Endodermal cell (in vitro differentiated cells): ENCODE measurements around the gene TNFAIP3. TPM values are rescaled to one million over a fixed set of nuclear protein-coding genes. Genes with fewer than 3 reads are reported as not detected.

Experiments used
- DNase-seq: peaks from one replicate; pipeline ENCODE4 v3.0.0-alpha.2; 2017
- H3K27ac ChIP-seq: 2 replicates; pipeline ENCODE4 v1.5.1; 2013; ENCODE audit warnings: mild to moderate bottlenecking, low read depth, low read length, moderate library complexity
- H3K27me3 ChIP-seq: 2 replicates; pipeline ENCODE4 v1.6.1; 2013; ENCODE audit warnings: mild to moderate bottlenecking, low read length, moderate library complexity; ENCODE audit not compliant: insufficient read depth, control insufficient read depth, poor library complexity, severe bottlenecking
- H3K36me3 ChIP-seq: 2 replicates; pipeline ENCODE4 v1.7.0; 2013; ENCODE audit warnings: mild to moderate bottlenecking, low read length, moderate library complexity; ENCODE audit not compliant: control insufficient read depth, insufficient read depth
- H3K4me1 ChIP-seq: one replicate; pipeline ENCODE4 v1.7.0; 2013; ENCODE audit warnings: low read length; ENCODE audit not compliant: control insufficient read depth, insufficient read depth
- H3K4me3 ChIP-seq: 2 replicates; pipeline ENCODE4 v1.5.1; 2013; ENCODE audit warnings: mild to moderate bottlenecking, low read length, moderate library complexity
- H3K9ac ChIP-seq: 2 replicates; pipeline ENCODE4 v1.6.1; 2013; ENCODE audit warnings: mild to moderate bottlenecking, low read length, moderate library complexity; ENCODE audit not compliant: poor library complexity, severe bottlenecking; ENCODE audit errors: extremely low read depth
- H3K9me3 ChIP-seq: 2 replicates; pipeline ENCODE4 v1.6.1; 2013; ENCODE audit warnings: mild to moderate bottlenecking, low read length, moderate library complexity; ENCODE audit not compliant: control insufficient read depth
- H3K27ac Mint-ChIP-seq: 2 replicates; pipeline ENCODE4 v1.8.0; 2020; ENCODE audit warnings: mixed read lengths
- H3K27me3 Mint-ChIP-seq: 2 replicates; pipeline ENCODE4 v1.8.0; 2021; ENCODE audit warnings: mild to moderate bottlenecking, mixed read lengths; ENCODE audit not compliant: insufficient read depth
- H3K36me3 Mint-ChIP-seq: 2 replicates; pipeline ENCODE4 v1.8.0; 2020; ENCODE audit warnings: low read depth, mixed read lengths
- H3K4me1 Mint-ChIP-seq: 2 replicates; pipeline ENCODE4 v1.8.0; 2020; ENCODE audit warnings: mixed read lengths
- H3K4me3 Mint-ChIP-seq: 2 replicates; pipeline ENCODE4 v1.8.0; 2020; ENCODE audit warnings: mild to moderate bottlenecking, moderate library complexity, mixed read lengths
- H3K9me3 Mint-ChIP-seq: 2 replicates; pipeline ENCODE4 v1.8.0; 2020; ENCODE audit warnings: mild to moderate bottlenecking, mixed read lengths
- CTCF ChIP-seq: fragments of 200-600 bp; sonication (generic); conservative IDR thresholded peaks from 2 replicates; pipeline ENCODE4 v1.5.0; 2021; ENCODE audit warnings: antibody characterized with exemption, mild to moderate bottlenecking
- WGBS, 2 experiments: methylation state at CpG; one replicate each; pipeline versions ENCODE4 v1.1.5 to v1.1.7; 2013; ENCODE audit warnings: missing lambda C conversion rate in 2 of 2, mixed read lengths in 1 of 2; ENCODE audit not compliant: insufficient coverage in 1 of 2, insufficient read length in 1 of 2; 5-methylcytosine and 5-hydroxymethylcytosine counted together
- total RNA-seq, 2 donors: library from RNA; stranded (reverse); fragmentation: NEBNext Ultra II Directional in 1 of 2; extraction: Animal tissue kit (Norgen Biotek cat#: 25700) in 1 of 2; gene quantifications; 2 replicates in 1 of 2; 3 replicates in 1 of 2; pipeline ENCODE4 v1.2.1, GENCODE V29; 2021

The TNFAIP3 gene
- total RNA-seq, 2 donors from 2014 or later: 4.4 to 12.3 TPM

GRCh38 chr6:137861550-137862337 lies 5.3 kb upstream of the TNFAIP3 start:
- no peak for TF ChIP-seq CTCF

GRCh38 chr6:137862419-137863090 lies 4.5 kb upstream of the TNFAIP3 start:
- no peak overlapping the region for H3K4me3 Mint-ChIP-seq
- H3K27ac ChIP-seq: no peak overlapping the region
- H3K9me3 Mint-ChIP-seq: peaks cover 2% of the 10 kb centered on the region
- no peaks in the 10 kb centered on the region for H3K36me3 ChIP-seq
- H3K27me3 ChIP-seq: peaks cover under 1% of the 10 kb centered on the region
- no peak overlapping the region for H3K4me3 ChIP-seq
- no peak overlapping the region for H3K9ac ChIP-seq
- WGBS, 2 experiments: 71 to 87% methylated on average over 4 to 5 of the region's 5 CpGs
- H3K27ac Mint-ChIP-seq: no peak overlapping the region
- DNase-seq: no peak
- H3K27me3 Mint-ChIP-seq: peaks cover 1% of the 10 kb centered on the region
- peaks cover 31% of the 10 kb centered on the region for H3K4me1 Mint-ChIP-seq
- no peaks in the 10 kb centered on the region for H3K36me3 Mint-ChIP-seq
- peaks cover 3% of the 10 kb centered on the region for H3K4me1 ChIP-seq
- no peaks in the 10 kb centered on the region for H3K9me3 ChIP-seq
- no peak for TF ChIP-seq CTCF

More at GRCh38 chr6:137861550-137862337, 5.3 kb upstream of the TNFAIP3 start:
- Histone ChIP-seq H3K27ac (no peak overlapping the region), H3K9me3 (no peaks in the 10 kb centered on the region), H3K9ac (no peak overlapping the region), H3K36me3 (no peaks in the 10 kb centered on the region), H3K4me1 (peaks cover 3% of the 10 kb centered on the region), H3K4me3 (no peak overlapping the region), H3K27me3 (no peaks in the 10 kb centered on the region)
- H3K4me1 Mint-ChIP-seq: peaks cover 31% of the 10 kb centered on the region
- no peaks in the 10 kb centered on the region for H3K27me3 Mint-ChIP-seq
- no peak for DNase-seq
- H3K9me3 Mint-ChIP-seq: peaks cover 2% of the 10 kb centered on the region
- no peak overlapping the region for H3K4me3 Mint-ChIP-seq
- no peaks in the 10 kb centered on the region for H3K36me3 Mint-ChIP-seq
- WGBS, 2 experiments: 85 to 92% methylated on average over 2 to 3 of the region's 3 CpGs
- H3K27ac Mint-ChIP-seq: no peak overlapping the region

- no peak for TF ChIP-seq CTCF
- no peak for DNase-seq
- H3K4me3 Mint-ChIP-seq: no peak overlapping the region
- WGBS, 2 experiments: 89 to 91% methylated on average over 3 to 4 of the region's 4 CpGs
- no peak overlapping the region for H3K27ac ChIP-seq
- H3K36me3 ChIP-seq: no peaks in the 10 kb centered on the region
- peaks cover 3% of the 10 kb centered on the region for H3K4me1 ChIP-seq
- H3K27me3 Mint-ChIP-seq: peaks cover 8% of the 10 kb centered on the region
- H3K36me3 Mint-ChIP-seq: no peaks in the 10 kb centered on the region
- H3K4me3 ChIP-seq: no peak overlapping the region
- H3K27ac Mint-ChIP-seq: no peak overlapping the region
- peaks cover 2% of the 10 kb centered on the region for H3K9me3 Mint-ChIP-seq
- H3K4me1 Mint-ChIP-seq: peaks cover 33% of the 10 kb centered on the region
- no peaks in the 10 kb centered on the region for H3K9me3 ChIP-seq
- peaks cover 7% of the 10 kb centered on the region for H3K27me3 ChIP-seq
- H3K9ac ChIP-seq: no peak overlapping the region
These were observed 3.8 kb upstream of the TNFAIP3 start for GRCh38 chr6:137863091-137863797.
